ENCODE data around the gene HTR1E. TPM values are rescaled to one million over a fixed set of nuclear protein-coding genes. Genes with fewer than 3 reads are reported as not detected.

The HTR1E gene
- total and polyA plus RNA-seq, 9 of the 15 experiments (the other 6 are each of a cell fraction or from before 2014, with no cell fraction given) = not detected

DNA sequence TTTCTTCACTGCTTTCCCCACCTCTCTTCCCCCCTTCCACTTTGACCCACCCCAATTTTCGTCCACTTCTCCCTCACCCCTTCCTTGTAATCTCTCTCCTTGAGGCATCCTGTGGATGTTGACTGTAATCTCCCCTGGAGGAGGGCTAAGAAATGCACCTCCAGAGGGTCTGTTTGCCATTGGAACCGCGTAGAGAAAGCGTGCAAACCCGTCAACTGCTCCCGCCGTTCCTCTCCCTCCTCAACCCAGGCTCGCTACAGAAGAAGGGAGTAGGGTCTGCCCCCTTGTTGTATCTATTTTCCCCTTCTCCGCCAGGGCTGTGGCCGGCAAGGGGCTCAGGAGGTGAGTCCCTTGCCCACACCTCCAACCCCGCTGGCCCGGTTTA lies 502 bp upstream of the HTR1E start (continued):
- no peak for TF ChIP-seq ZBTB40 (IDR thresholded peaks at IDR 0.05)
- TF ChIP-seq ZBTB40 (CRISPR knock-in tag; IDR thresholded peaks at IDR 0.05) = no peak
- TF ChIP-seq TCFL5 (CRISPR knock-in tag; conservative IDR thresholded peaks at IDR 0.05) = no peak
- TF ChIP-seq ILK (tag; IDR thresholded peaks at IDR 0.05; ENCODE audit: borderline replicate concordance, low read depth) = no peak
- no peak for TF ChIP-seq ZBTB7A (IDR thresholded peaks at IDR 0.05; ENCODE audit: borderline replicate concordance, control insufficient read depth, low read depth, low read length)
- TF ChIP-seq E2F8 (IDR thresholded peaks at IDR 0.05; ENCODE audit: low read depth, partially characterized antibody) = no peak
- no peak for TF ChIP-seq MCM2 (IDR thresholded peaks at IDR 0.05; ENCODE audit: low read depth)
- TF ChIP-seq DLX4 (CRISPR knock-in tag; IDR thresholded peaks at IDR 0.05) = no peak
- no peak for TF ChIP-seq TGIF2 (CRISPR knock-in tag; IDR thresholded peaks at IDR 0.05)
- no peak for TF ChIP-seq ZBTB1 (CRISPR knock-in tag; IDR thresholded peaks at IDR 0.05; ENCODE audit: borderline replicate concordance, low read depth)
- peak; percentile 26; the same call in 1 of the 2 replicates for TF ChIP-seq RB1 (IDR thresholded peaks at IDR 0.05; ENCODE audit: low read depth)
- TF ChIP-seq ZNF830 (CRISPR knock-in tag; IDR thresholded peaks at IDR 0.05) = no peak
- TF ChIP-seq ZNF316 (IDR thresholded peaks at IDR 0.05) = no peak
- no peak for TF ChIP-seq HDAC2 (IDR thresholded peaks at IDR 0.05)
